Anterior cingulate cortex (tissue), 58 donors: ENCODE results near the gene DPYD.

Experiments
- DNase-seq, 58 donors: peaks; one replicate each; lab custom pipeline; 2025; lab: John Stamatoyannopoulos, UW

Gene DPYD

GRCh38 chr1:97796711-97797110 is 124.1 kb downstream of the DPYD start:
- no peak for DNase-seq

GRCh38 chr1:97792655-97793054 is 128.2 kb downstream of the DPYD start:
- DNase-seq, result no peak

GRCh38 chr1:97791251-97791650 is 129.6 kb downstream of the DPYD start:
- no peak for DNase-seq

- DNase-seq, result no peak
Observed at GRCh38 chr1:97787231-97787630, 133.6 kb downstream of the DPYD start.

GRCh38 chr1:97784661-97785060 is 136.2 kb downstream of the DPYD start:
- no peak for DNase-seq

GRCh38 chr1:97783751-97784150 is 137.1 kb downstream of the DPYD start:
- no peak for DNase-seq

GRCh38 chr1:97781762-97782337 is 139.0 kb downstream of the DPYD start:
- no peak for DNase-seq

- DNase-seq, result no peak
Observed at GRCh38 chr1:97780884-97781283, 139.9 kb downstream of the DPYD start.

- no peak for DNase-seq
Observed at GRCh38 chr1:97778718-97779117, 142.1 kb downstream of the DPYD start.

GRCh38 chr1:97770376-97770775 is 150.5 kb downstream of the DPYD start:
- no peak for DNase-seq

GRCh38 chr1:97767381-97767780 is 153.5 kb downstream of the DPYD start:
- no peak for DNase-seq

- no peak for DNase-seq
Observed at GRCh38 chr1:97764991-97765390, 155.8 kb downstream of the DPYD start.

GRCh38 chr1:97761637-97762036 is 159.2 kb downstream of the DPYD start:
- no peak for DNase-seq

- no peak for DNase-seq
Observed at GRCh38 chr1:97759078-97759477, 161.8 kb downstream of the DPYD start.

GRCh38 chr1:97758541-97759057 is 162.2 kb downstream of the DPYD start:
- no peak for DNase-seq

- DNase-seq, result no peak
Observed at GRCh38 chr1:97745912-97746311, 174.9 kb downstream of the DPYD start.

- DNase-seq, result no peak
Observed at GRCh38 chr1:97744977-97745376, 175.9 kb downstream of the DPYD start.

- DNase-seq, result no peak
Observed at GRCh38 chr1:97743129-97743528, 177.7 kb downstream of the DPYD start.

- no peak for DNase-seq
Observed at GRCh38 chr1:97740891-97741290, 179.9 kb downstream of the DPYD start.

GRCh38 chr1:97739596-97740103 is 181.2 kb downstream of the DPYD start:
- DNase-seq, result no peak

- DNase-seq, result no peak
Observed at GRCh38 chr1:97738270-97738669, 182.6 kb downstream of the DPYD start.

- DNase-seq, result no peak
Observed at GRCh38 chr1:97730271-97730670, 190.6 kb downstream of the DPYD start.

- DNase-seq, result no peak
Observed at GRCh38 chr1:97728436-97728835, 192.4 kb downstream of the DPYD start.
